ACC112 (cell line): ENCODE measurements around the gene OSBPL2.

Experiments
- H2AFZ ChIP-seq: fragments of 200-600 bp; sonication (generic); one replicate; pipeline ENCODE4 v1.6.0; 2017; ENCODE audit warnings: antibody characterized with exemption, low read length; ENCODE audit not compliant: unreplicated experiment
- H3K27ac ChIP-seq: fragments of 200-600 bp; sonication (generic); 2 replicates; pipeline ENCODE4 v1.5.1; 2014; ENCODE audit warnings: low read depth, mild to moderate bottlenecking, antibody characterized with exemption, low read length, moderate library complexity
- H3K27me3 ChIP-seq: fragments of 200-600 bp; sonication (generic); 2 replicates; pipeline ENCODE4 v1.6.1; 2014; ENCODE audit warnings: mild to moderate bottlenecking, antibody characterized with exemption, low read length, moderate library complexity, mixed read lengths; ENCODE audit not compliant: insufficient read depth
- H3K36me3 ChIP-seq: fragments of 200-600 bp; sonication (generic); 2 replicates; pipeline ENCODE4 v1.6.1; 2016; ENCODE audit warnings: mild to moderate bottlenecking, antibody characterized with exemption, low read length, moderate library complexity, mixed read lengths; ENCODE audit not compliant: insufficient read depth
- H3K4me1 ChIP-seq: fragments of 200-600 bp; sonication (generic); one replicate; pipeline ENCODE4 v1.6.1; 2016; ENCODE audit warnings: low read length, mixed read lengths; ENCODE audit not compliant: insufficient read depth, unreplicated experiment, control insufficient read depth
- H3K4me3 ChIP-seq: fragments of 200-600 bp; sonication (generic); 2 replicates; pipeline ENCODE4 v1.5.1; 2014; ENCODE audit warnings: mild to moderate bottlenecking, low read depth, low read length
- H3K79me2 ChIP-seq: fragments of 200-600 bp; sonication (generic); one replicate; pipeline ENCODE4 v1.6.0; 2016; ENCODE audit warnings: low read length; ENCODE audit not compliant: control insufficient read depth, unreplicated experiment, insufficient read depth

The OSBPL2 gene

GRCh38 chr20:62303062-62303339 lies 64.7 kb downstream of the OSBPL2 start:
- Histone ChIP-seq H3K4me1 (peaks cover 18% of the 10 kb centered on the region), H2AFZ (no peak overlapping the region), H3K79me2 (peaks cover 39% of the 10 kb centered on the region), H3K36me3 (peaks cover 2% of the 10 kb centered on the region; the same call in 1 of the 2 replicates), H3K4me3 (peak overlapping the region; percentile 100), H3K27ac (peak overlapping the region; percentile 56; the same call in 1 of the 2 replicates), H3K27me3 (no peaks in the 10 kb centered on the region)

GRCh38 chr20:62303340-62304226 lies 65.3 kb downstream of the OSBPL2 start:
- Histone ChIP-seq H3K27me3 (no peaks in the 10 kb centered on the region), H3K36me3 (peaks cover 5% of the 10 kb centered on the region; the same call in 1 of the 2 replicates), H3K27ac (peak overlapping the region; percentile 56), H3K4me3 (peak overlapping the region; percentile 100), H2AFZ (no peak overlapping the region), H3K79me2 (peaks cover 39% of the 10 kb centered on the region), H3K4me1 (peaks cover 18% of the 10 kb centered on the region)

DNA sequence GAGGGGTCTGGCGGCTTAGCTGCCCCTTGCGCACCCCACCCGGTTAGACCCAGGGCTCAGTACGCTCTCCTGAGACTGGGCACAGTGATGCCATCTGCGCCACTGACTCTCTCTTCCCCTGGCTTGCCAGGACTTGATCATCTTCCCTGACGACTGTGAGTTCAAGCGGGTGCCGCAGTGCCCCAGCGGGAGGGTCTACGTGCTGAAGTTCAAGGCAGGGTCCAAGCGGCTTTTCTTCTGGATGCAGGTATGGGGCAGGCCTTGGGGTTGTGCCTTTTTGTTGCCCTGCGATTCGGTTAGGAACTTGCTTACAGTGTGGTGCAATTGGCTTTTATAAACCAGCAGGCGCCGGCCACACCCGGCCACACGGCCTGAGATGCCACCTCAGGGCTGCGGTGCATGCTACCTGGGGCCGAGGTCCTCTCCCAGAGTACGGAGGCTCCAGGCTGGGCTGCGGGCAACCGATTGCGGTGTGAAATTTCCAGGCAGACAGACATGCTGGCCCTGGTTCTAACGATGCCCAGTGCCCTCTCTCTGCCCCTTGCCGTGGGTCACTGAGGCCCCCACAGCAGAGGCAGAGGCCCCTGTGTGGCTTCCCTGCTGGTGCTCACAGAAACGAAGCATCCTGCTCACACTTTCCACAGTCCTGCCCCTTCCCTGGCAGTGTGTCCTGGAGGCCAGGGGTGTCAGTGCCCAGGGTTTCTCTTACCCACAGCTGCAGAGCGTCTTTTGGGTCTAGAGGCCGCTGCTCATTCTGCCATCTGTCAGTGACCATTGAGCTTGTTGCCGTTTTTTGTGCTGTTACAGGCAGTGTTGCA lies 66.2 kb downstream of the OSBPL2 start:
- no peaks in the 10 kb centered on the region for H3K27me3 ChIP-seq
- H3K4me3 ChIP-seq = peak overlapping the region; percentile 100
- no peak overlapping the region for H3K27ac ChIP-seq
- peaks cover 18% of the 10 kb centered on the region for H3K4me1 ChIP-seq
- H2AFZ ChIP-seq = no peak overlapping the region
- H3K36me3 ChIP-seq = peaks cover 5% of the 10 kb centered on the region; the same call in 1 of the 2 replicates
- peaks cover 39% of the 10 kb centered on the region for H3K79me2 ChIP-seq

GRCh38 chr20:62305149-62305764 lies 66.9 kb downstream of the OSBPL2 start:
- H3K4me3 ChIP-seq = peak overlapping the region; percentile 100
- H3K27me3 ChIP-seq = no peaks in the 10 kb centered on the region
- H3K79me2 ChIP-seq = peaks cover 39% of the 10 kb centered on the region
- no peak overlapping the region for H3K27ac ChIP-seq
- peaks cover 5% of the 10 kb centered on the region; the same call in 1 of the 2 replicates for H3K36me3 ChIP-seq
- H2AFZ ChIP-seq = no peak overlapping the region
- peaks cover 18% of the 10 kb centered on the region for H3K4me1 ChIP-seq

DNA sequence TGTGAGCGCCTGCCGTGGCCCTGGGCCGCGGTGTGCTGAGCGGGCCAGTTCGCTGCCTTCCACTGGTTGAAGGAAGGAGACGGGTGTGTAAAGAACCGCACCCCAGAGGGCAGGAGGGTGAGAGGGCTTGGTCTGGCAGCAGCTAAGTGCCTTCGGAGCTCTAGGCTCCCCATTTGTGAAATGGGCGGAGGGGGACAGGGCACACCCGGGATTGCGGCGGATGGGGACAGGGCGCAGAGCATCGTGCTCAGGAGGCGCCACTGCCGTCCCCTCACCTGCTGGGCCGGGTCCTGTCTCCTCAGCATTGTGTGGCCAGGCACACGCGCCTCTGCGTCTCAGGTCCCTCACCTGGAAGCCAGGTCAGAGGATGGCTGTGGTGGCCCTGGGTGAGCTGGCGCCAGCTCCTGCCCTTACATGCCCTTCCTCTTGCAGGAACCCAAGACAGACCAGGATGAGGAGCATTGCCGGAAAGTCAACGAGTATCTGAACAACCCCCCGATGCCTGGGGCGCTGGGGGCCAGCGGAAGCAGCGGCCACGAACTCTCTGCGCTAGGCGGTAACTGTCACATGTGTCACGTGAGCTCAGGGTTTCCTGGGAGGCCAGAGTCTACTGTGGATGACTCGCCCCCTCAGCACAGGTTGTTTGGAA lies 67.6 kb downstream of the OSBPL2 start:
- Histone ChIP-seq H3K36me3 (peaks cover 5% of the 10 kb centered on the region; the same call in 1 of the 2 replicates), H3K4me1 (peaks cover 18% of the 10 kb centered on the region), H3K27ac (no peak overlapping the region)

DNA sequence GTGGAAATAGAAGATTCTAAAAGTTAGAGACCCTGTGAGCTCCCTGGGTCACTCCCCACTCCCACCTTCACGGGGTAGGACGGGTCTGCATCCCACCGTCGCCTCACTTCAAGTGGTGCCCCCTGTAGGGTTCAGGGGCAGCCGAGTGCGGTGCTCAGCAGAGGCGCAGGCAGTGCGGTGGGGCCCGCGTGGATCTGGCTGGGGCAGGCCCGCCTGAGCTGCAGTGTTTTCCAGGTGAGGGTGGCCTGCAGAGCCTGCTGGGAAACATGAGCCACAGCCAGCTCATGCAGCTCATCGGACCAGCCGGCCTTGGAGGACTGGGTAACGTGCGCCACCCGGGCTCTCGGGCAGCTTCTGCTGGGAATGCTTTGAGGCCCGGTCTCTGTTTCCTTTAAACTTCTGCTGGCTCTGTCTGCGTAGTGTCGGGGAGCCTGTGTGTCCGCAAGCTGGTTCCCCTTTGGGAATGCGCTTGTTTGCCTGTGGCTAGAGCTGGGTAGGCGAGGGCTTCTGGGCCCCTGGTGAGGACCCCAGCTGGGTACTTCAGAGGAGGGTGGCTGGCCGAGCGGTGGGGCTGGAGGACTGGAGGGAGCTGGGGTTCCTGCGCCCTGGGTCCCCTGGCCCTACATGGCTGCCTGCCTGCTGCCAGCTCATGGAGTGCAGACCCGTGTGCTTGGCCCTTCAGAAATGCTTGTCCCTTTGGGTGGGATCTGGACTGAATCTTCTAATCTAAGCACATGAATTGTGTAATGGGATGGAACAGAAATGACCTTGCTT lies 68.3 kb downstream of the OSBPL2 start:
- H3K27ac ChIP-seq = no peak overlapping the region
- H2AFZ ChIP-seq = no peak overlapping the region
- no peak overlapping the region for H3K4me3 ChIP-seq
- peaks cover 18% of the 10 kb centered on the region for H3K4me1 ChIP-seq
- peaks cover 39% of the 10 kb centered on the region for H3K79me2 ChIP-seq
- peaks cover 5% of the 10 kb centered on the region; the same call in 1 of the 2 replicates for H3K36me3 ChIP-seq
- H3K27me3 ChIP-seq = no peaks in the 10 kb centered on the region

More for the DNA sequence above, 67.6 kb downstream of the OSBPL2 start:
- Histone ChIP-seq H3K27me3 (no peaks in the 10 kb centered on the region), H3K4me3 (no peak overlapping the region), H2AFZ (no peak overlapping the region), H3K79me2 (peaks cover 39% of the 10 kb centered on the region)

GRCh38 chr20:62307226-62308101 lies 69.1 kb downstream of the OSBPL2 start:
- H3K4me3 ChIP-seq = no peak overlapping the region
- peaks cover 39% of the 10 kb centered on the region for H3K79me2 ChIP-seq
- no peak overlapping the region for H3K27ac ChIP-seq
- H3K36me3 ChIP-seq = peaks cover 5% of the 10 kb centered on the region; the same call in 1 of the 2 replicates
- H3K4me1 ChIP-seq = peaks cover 18% of the 10 kb centered on the region
- H2AFZ ChIP-seq = no peak overlapping the region
- H3K27me3 ChIP-seq = no peaks in the 10 kb centered on the region

DNA sequence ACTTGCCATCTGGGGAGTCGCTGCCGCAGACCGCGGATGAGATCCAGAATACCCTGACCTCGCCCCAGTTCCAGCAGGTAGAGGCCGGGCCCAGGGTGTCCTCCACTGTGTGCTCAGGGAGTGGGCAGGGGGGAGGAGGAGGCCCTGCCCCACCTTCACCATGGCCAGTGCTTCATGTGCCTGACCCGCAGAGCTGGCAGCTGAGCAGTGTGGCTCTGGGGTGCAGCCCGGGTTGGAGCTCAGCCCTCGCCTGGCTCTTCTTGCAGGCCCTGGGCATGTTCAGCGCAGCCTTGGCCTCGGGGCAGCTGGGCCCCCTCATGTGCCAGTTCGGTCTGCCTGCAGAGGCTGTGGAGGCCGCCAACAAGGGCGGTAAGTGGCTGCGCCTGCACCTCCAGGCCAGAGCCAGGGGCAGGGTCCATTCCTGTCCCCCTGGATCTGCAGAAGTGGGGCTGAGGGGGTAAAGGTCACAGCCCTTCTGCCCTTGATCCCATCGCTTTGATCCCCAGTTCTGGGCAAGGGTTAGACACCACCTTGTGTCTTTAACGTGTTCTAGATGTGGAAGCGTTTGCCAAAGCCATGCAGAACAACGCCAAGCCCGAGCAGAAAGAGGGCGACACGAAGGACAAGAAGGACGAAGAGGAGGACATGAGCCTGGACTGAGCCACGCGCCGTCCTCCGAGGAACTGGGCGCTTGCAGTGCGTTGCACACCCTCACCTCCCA lies 69.9 kb downstream of the OSBPL2 start:
- H3K4me1 ChIP-seq = peaks cover 18% of the 10 kb centered on the region
- H3K27ac ChIP-seq = no peak overlapping the region
- peaks cover 36% of the 10 kb centered on the region for H3K79me2 ChIP-seq
- H3K36me3 ChIP-seq = peaks cover 5% of the 10 kb centered on the region; the same call in 1 of the 2 replicates
- no peak overlapping the region for H2AFZ ChIP-seq
- no peak overlapping the region for H3K4me3 ChIP-seq
- H3K27me3 ChIP-seq = no peaks in the 10 kb centered on the region
